IMR-90 (cell line): Measurements from ENCODE around the gene SLC2A3. TPM values are rescaled to one million over a fixed set of nuclear protein-coding genes. Genes with fewer than 3 reads are reported as not detected.
"Not testable (repeated sequence)": the region's sequence is repeated elsewhere in the genome, so short reads cannot be mapped to it uniquely, and the experiment has no call there.

Source experiments
- ATAC-seq: fragments of 200-7000 bp; cut with Tn5 transposase; 2 replicates; pipeline ENCODE4 v1.9.1; 2020; ENCODE audit warnings: low read depth, mild to moderate bottlenecking, moderate library complexity
- BruUV-seq: library from RNA; stranded (reverse); fragments of 400-500 nt; replicated peaks from 2 replicates; lab custom pipeline; 2021; lab: Mats Ljungman, UMichigan
- CTCF ChIA-PET: fragments of 300-600 bp; formaldehyde crosslinking; extraction: SDS; loops from one replicate; lab custom pipeline; 2021; ENCODE audit warnings: antibody characterized with exemption; lab: Yijun Ruan, JAX
- POLR2A ChIA-PET: fragments of 300-600 bp; sonication (Branson Sonifier 250); formaldehyde crosslinking; loops from one replicate; lab custom pipeline; 2022; ENCODE audit warnings: antibody characterized with exemption; ENCODE audit not compliant: unreplicated experiment; lab: Charles Lee
- DNase-seq: peaks from one replicate; pipeline ENCODE4 v3.0.0; 2013
- H2AFZ ChIP-seq: replicated peaks from 2 replicates; pipeline ENCODE3; 2013; ENCODE audit warnings: low read length, mild to moderate bottlenecking; ENCODE audit not compliant: poor library complexity
- H2AK5ac ChIP-seq: 2 replicates; pipeline ENCODE4 v1.6.1; 2013; ENCODE audit warnings: low read depth, low read length, inconsistent platforms
- H2AK9ac ChIP-seq: replicated peaks from 2 replicates; pipeline ENCODE3; 2013; ENCODE audit warnings: mild to moderate bottlenecking, low read depth, low read length, moderate library complexity; ENCODE audit not compliant: poor library complexity
- H2BK120ac ChIP-seq: 2 replicates; pipeline ENCODE4 v1.6.1; 2013; ENCODE audit warnings: low read depth, low read length, inconsistent platforms
- H2BK15ac ChIP-seq: 3 replicates; pipeline ENCODE4 v1.6.1; 2013; ENCODE audit warnings: low read depth, low read length, inconsistent platforms
- H2BK20ac ChIP-seq: 2 replicates; pipeline ENCODE4 v1.6.1; 2013; ENCODE audit warnings: low read depth, mild to moderate bottlenecking, inconsistent platforms, low read length, moderate library complexity
- H2BK5ac ChIP-seq: 2 replicates; pipeline ENCODE4 v1.6.1; 2013; ENCODE audit warnings: mild to moderate bottlenecking, low read depth, low read length, inconsistent platforms; ENCODE audit not compliant: poor library complexity, severe bottlenecking
- H3K14ac ChIP-seq: replicated peaks from 2 replicates; pipeline ENCODE4 v1.6.1; 2013; ENCODE audit warnings: low read depth, low read length, inconsistent platforms
- H3K18ac ChIP-seq: 2 replicates; pipeline ENCODE4 v1.6.1; 2013; ENCODE audit warnings: low read depth, low read length, control low read depth
- H3K23ac ChIP-seq: 2 replicates; pipeline ENCODE4 v1.6.1; 2013; ENCODE audit warnings: low read depth, low read length, inconsistent platforms
- H3K27ac ChIP-seq: 2 replicates; pipeline ENCODE4 v1.5.1; 2013; ENCODE audit warnings: mild to moderate bottlenecking, control low read depth, low read length; ENCODE audit not compliant: insufficient read depth
- H3K27me3 ChIP-seq: 2 replicates; pipeline ENCODE4 v1.6.1; 2013; ENCODE audit warnings: low read length; ENCODE audit not compliant: control insufficient read depth, insufficient read depth
- H3K36me3 ChIP-seq: 2 replicates; pipeline ENCODE4 v1.6.1; 2013; ENCODE audit warnings: low read length, mixed read lengths; ENCODE audit not compliant: control insufficient read depth, insufficient read depth
- H3K4ac ChIP-seq: 2 replicates; pipeline ENCODE4 v1.6.1; 2013; ENCODE audit warnings: low read depth, low read length, inconsistent platforms
- H3K4me1 ChIP-seq: 2 replicates; pipeline ENCODE4 v1.6.1; 2013; ENCODE audit warnings: low read length, mixed read lengths; ENCODE audit not compliant: control insufficient read depth, insufficient read depth
- H3K4me2 ChIP-seq: 2 replicates; pipeline ENCODE4 v1.6.1; 2013; ENCODE audit warnings: low read depth, mild to moderate bottlenecking, control low read depth, low read length, moderate library complexity
- H3K4me3 ChIP-seq: 2 replicates; pipeline ENCODE4 v1.5.1; 2013; ENCODE audit warnings: low read depth, mild to moderate bottlenecking, control low read depth, low read length, moderate library complexity; ENCODE audit not compliant: insufficient read depth
- H3K56ac ChIP-seq: 2 replicates; pipeline ENCODE4 v1.6.1; 2013; ENCODE audit warnings: low read length, inconsistent platforms; ENCODE audit not compliant: insufficient read depth; ENCODE audit errors: extremely low read depth
- H3K79me1 ChIP-seq, 2 experiments: 2 replicates each; pipeline ENCODE4 v1.6.1; 2013; ENCODE audit warnings: low read length in 2 of 2, inconsistent platforms in 1 of 2, low read depth in 1 of 2
- H3K9ac ChIP-seq: 2 replicates; pipeline ENCODE4 v1.6.1; 2013; ENCODE audit warnings: low read depth, low read length, control low read depth
- H3K9me1 ChIP-seq: 2 replicates; pipeline ENCODE4 v1.6.1; 2013; ENCODE audit warnings: low read length, inconsistent platforms; ENCODE audit not compliant: insufficient read depth
- H3K9me3 ChIP-seq: 2 replicates; pipeline ENCODE4 v1.6.1; 2013; ENCODE audit warnings: low read length; ENCODE audit not compliant: control insufficient read depth, insufficient read depth
- H4K20me1 ChIP-seq: 2 replicates; pipeline ENCODE4 v1.6.1; 2013; ENCODE audit warnings: low read length, inconsistent platforms; ENCODE audit not compliant: insufficient read depth
- H4K5ac ChIP-seq: 2 replicates; pipeline ENCODE4 v1.6.1; 2013; ENCODE audit warnings: mild to moderate bottlenecking, low read depth, low read length, control low read depth
- H4K8ac ChIP-seq, 2 experiments: 2 replicates each; pipeline ENCODE4 v1.6.1; 2013; ENCODE audit warnings: low read depth in 2 of 2, low read length in 2 of 2, control low read depth in 1 of 2, inconsistent platforms in 1 of 2
- H4K91ac ChIP-seq: 2 replicates; pipeline ENCODE4 v1.6.1; 2013; ENCODE audit warnings: low read depth, low read length, inconsistent platforms; ENCODE audit not compliant: insufficient read depth
- WGBS, 2 experiments: methylation state at CpG; one replicate each; pipeline versions ENCODE4 v1.1.5 to v1.1.7; 2013; ENCODE audit warnings: missing lambda C conversion rate in 2 of 2; ENCODE audit not compliant: insufficient read length in 1 of 2; ENCODE audit errors: extremely low coverage in 2 of 2; 5-methylcytosine and 5-hydroxymethylcytosine counted together
- dilution Hi-C: fragments of 300-500 bp; cut with HindIII; formaldehyde crosslinking; loops from one replicate; pipeline ENCODE4 v1.14.3; 2018; ENCODE audit warnings: low sequenced_read_pairs; ENCODE audit not compliant: unreplicated experiment
- in situ Hi-C: fragments of 300-500 bp; cut with MboI; formaldehyde crosslinking; loops from 3 replicates; pipeline ENCODE4 v1.14.3; 2019; ENCODE audit warnings: low sequenced_read_pairs, inconsistent platforms, mixed read lengths
- intact Hi-C: fragments of 100-400 bp; cut with micrococcal nuclease; formaldehyde crosslinking; loops from 2 replicates; pipeline ENCODE4 v1.10.0; 2022
- polyA plus RNA-seq, 3 experiments: library from polyadenylated mRNA; depleted of rRNA; stranded (reverse); fragments of >200 nt; gene quantifications; 2 replicates each; pipeline ENCODE4 v1.2.3, GENCODE V29; 2012; ENCODE audit warnings: low replicate concordance in 1 of 3
- total RNA-seq: library from RNA; depleted of rRNA; stranded (reverse); fragments of >200 nt; gene quantifications from 2 replicates; pipeline ENCODE4 v1.2.3, GENCODE V29; 2012

The SLC2A3 gene
- total and polyA plus RNA-seq, 2 of the 4 experiments (the other 2 are of a cell fraction) = 46.1 to 54.8 TPM

DNA sequence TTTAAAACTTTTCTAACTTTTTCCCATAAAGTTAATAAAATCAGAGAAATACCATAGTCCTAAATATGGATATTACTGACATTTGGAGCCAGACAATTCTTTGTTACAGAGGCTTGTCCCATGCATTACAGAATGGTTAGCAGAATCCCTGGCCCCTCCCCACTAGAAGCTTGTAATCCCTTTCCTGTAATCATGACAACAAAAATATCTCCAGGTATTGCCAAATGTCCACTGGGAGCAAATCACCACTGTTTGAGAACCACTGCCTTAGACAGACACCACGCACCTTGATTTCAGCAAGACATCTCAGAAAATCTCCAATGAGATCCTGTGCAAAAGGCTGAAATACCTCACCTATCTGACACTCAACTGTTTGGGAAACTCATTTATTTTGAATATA is 47.5 kb upstream of the SLC2A3 start:
- POLR2A ChIA-PET = interaction anchor here (0.6 kb wide), 1 partner anchor 23 kb away, joined by 3 read pairs; no protein-coding TSS in a partner anchor
- H3K9ac ChIP-seq, intact Hi-C loops, H3K4me2 ChIP-seq, CTCF ChIA-PET, H2AK5ac ChIP-seq, H2BK5ac ChIP-seq, H3K36me3 ChIP-seq, H4K91ac ChIP-seq, H3K4ac ChIP-seq, H3K27me3 ChIP-seq, H4K5ac ChIP-seq, H3K4me3 ChIP-seq, DNase-seq, ATAC-seq, H3K9me1 ChIP-seq, H3K27ac ChIP-seq, H2BK20ac ChIP-seq, in situ Hi-C loops, H3K9me3 ChIP-seq, H3K4me1 ChIP-seq, H2AFZ ChIP-seq, H2AK9ac ChIP-seq, H3K14ac ChIP-seq, H3K79me1 ChIP-seq, H2BK120ac ChIP-seq, H3K18ac ChIP-seq, H2BK15ac ChIP-seq, H4K8ac ChIP-seq, dilution Hi-C loops, BruUV-seq, H3K23ac ChIP-seq, H4K20me1 ChIP-seq, H3K56ac ChIP-seq: not testable (repeated sequence)
- WGBS, 2 experiments = no CpG with 5 or more reads among the region's 1 CpG

DNA sequence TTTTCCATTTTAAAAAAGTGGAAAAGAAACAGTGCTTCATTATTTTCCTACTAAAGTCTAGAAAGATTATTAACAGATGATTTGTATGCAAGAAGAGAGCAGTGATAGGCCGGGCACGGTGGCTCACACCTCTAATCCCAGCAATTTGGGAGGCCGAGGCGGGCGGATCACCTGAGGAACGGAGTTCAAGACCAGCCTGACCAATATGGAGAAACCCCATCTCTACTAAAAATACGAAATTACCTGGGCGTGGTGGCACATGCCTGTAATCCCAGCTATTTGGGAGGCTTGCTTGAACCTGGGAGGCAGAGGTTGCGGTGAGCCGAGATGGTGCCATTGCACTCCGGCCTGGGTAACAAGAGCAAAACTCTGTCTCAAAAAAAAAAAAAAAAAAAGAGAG is 47.0 kb upstream of the SLC2A3 start:
- H3K27ac ChIP-seq, H3K4ac ChIP-seq, H3K14ac ChIP-seq, H4K5ac ChIP-seq, H3K56ac ChIP-seq, H3K23ac ChIP-seq, ATAC-seq, H3K4me2 ChIP-seq, BruUV-seq, DNase-seq, dilution Hi-C loops, CTCF ChIA-PET, H4K20me1 ChIP-seq, H3K4me1 ChIP-seq, H3K79me1 ChIP-seq, H3K36me3 ChIP-seq, H4K91ac ChIP-seq, H2BK5ac ChIP-seq, H2AFZ ChIP-seq, H3K9me1 ChIP-seq, intact Hi-C loops, H2AK5ac ChIP-seq, H3K9me3 ChIP-seq, H3K9ac ChIP-seq, H3K18ac ChIP-seq, H2AK9ac ChIP-seq, H2BK20ac ChIP-seq, in situ Hi-C loops, H2BK120ac ChIP-seq, H3K4me3 ChIP-seq, H3K27me3 ChIP-seq, POLR2A ChIA-PET, H2BK15ac ChIP-seq, H4K8ac ChIP-seq: not testable (repeated sequence)
- WGBS, 2 experiments = 90% methylated on average over 2 of the region's 11 CpGs; no CpG with 5 or more reads in 1 of the 2 experiments
